Stimulated activated CD4-positive, alpha-beta T cell treated with anti-CD3 and anti-CD28 coated beads, TNF-alpha, amount 100 ng/mL, for 48 hours (primary cell): Measurements from ENCODE around the gene MUC5B.
"Not testable (repeated sequence)": the region's sequence is repeated elsewhere in the genome, so short reads cannot be mapped to it uniquely, and the experiment has no call there.

Source experiments
- DNase-seq, 3 donors: peaks; one replicate each; pipeline ENCODE4 v3.0.0-alpha.2; 2020; ENCODE audit warnings: low read depth in 3 of 3

MUC5B gene

DNA sequence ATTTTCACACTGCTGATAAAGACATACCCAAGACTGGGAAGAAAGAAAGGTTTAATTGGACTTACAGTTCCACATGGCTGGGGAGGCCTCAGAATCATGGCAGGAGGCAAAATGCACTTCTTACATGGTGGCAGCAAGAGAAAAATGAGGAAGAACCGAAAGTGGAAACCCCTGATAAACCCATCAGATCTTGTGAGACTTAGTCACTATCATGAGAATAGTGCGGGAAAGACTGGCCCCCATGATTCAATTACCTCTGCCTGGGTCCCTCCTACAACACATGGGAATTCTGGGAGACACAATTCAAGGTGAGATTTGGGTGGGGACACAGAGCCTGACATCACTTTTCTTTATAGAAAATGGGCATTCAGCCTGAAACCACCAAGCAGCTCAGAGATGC is 44.1 kb downstream of the MUC5B start:
- DNase-seq = not testable (repeated sequence)

DNA sequence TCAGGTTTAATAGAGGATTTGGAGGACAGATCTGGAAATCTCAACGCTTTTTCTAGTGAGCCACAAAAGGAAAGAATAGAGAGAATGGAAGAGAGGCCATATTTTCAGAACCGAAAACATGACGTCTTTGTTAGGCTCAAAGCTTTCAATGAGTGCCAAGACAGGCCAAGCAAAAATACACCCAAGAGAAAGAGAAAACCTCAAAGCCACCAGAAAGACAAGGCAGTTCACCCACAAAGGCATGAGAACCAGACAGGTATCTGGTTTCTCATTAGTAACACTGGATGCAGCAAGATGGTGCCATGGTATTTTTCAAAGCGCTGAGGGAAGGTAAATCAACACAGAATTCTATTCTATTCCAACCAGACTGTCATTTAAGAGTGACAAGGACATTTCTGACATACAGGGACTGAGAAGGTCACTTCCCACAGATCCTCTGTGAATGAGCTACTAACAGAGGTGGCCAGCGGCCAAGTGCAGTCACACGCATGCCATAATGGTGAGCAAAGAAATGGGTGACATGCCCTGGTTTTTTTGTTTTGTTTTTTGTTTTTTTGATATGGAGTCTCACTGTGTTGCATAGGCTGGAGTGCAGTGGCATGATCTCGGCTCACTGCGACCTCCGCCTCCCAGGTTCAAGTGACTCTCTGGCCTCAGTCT is 44.7 kb downstream of the MUC5B start:
- DNase-seq = no peak

DNA sequence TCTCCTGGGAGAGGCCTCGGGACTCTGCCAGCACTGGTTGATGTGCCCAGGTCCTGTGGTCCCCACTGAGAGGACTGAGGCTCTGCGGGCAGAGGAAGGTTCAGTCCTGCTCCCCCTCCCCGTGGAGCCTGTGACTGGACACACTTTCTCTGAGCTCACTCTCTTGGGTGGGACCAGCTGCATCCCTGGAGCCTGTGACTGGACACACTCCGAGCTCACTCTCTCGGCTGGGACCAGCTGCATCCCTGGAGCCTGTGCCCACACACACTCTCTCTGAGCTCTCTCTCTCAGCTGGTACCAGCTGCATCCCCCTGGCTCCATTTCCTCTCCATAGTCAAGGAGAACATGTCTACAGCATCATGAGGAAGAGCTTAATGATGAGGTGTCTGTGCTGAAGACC is 47.1 kb downstream of the MUC5B start:
- no peak for DNase-seq

DNA sequence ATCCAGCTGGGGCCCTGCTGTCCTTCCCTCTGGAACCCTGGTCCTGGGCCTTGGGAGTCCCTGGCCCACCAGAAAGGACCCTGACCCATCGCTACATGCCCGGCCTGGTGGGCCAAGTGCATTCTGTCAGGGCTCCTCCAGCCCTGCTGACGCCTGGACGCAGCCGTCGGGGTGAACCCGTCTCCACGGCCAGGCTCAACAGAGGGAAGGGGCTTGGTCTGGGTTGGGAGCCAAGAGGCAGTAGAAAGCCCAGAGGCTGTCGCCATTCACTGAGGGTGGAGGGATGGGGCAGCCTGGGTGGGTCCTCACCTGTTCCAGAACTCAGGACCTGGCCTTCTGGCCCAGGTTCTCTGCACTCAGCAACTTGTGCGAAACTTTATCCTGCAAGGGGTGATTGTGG is 47.6 kb downstream of the MUC5B start:
- no peak for DNase-seq

DNA sequence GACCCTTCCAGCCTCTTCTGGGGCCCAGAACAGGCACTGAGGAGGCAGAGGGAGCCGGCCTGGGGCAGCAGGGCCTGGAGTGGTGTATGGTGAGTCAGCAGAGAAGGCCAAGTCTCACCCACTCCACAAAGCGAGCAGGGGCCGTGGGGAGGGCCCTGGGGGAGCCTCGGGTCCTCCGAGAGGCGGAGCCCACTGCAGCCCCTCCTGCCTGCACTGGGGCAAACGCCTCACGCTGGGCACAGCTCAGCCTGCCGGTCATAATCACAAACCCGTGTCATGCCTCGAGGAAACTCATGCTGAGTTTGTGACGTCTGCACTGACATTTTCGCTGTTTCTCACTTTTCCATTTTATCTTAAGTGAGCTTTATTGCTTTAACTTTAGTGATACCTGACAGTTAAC is 48.1 kb downstream of the MUC5B start:
- no peak for DNase-seq

DNA sequence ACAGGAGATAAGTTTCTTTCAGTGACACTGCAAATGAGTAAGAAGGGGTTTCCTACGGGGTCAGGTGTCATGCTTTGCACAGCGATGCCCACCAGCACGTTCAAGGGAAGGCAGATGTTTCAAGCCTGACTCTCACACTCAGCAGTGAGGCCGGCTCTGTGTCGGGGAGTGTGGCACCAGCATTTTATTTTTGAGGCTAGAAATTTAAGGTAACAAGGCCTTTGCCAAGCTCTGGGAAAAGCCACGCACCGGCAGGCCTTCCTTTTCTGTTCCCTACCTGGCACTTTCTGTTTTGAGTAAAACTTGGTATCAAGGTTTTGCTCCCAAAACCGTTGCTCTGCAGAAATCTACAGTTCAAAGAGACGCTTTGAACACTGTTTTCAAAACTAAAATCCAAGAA is 48.5 kb downstream of the MUC5B start:
- no peak for DNase-seq

DNA sequence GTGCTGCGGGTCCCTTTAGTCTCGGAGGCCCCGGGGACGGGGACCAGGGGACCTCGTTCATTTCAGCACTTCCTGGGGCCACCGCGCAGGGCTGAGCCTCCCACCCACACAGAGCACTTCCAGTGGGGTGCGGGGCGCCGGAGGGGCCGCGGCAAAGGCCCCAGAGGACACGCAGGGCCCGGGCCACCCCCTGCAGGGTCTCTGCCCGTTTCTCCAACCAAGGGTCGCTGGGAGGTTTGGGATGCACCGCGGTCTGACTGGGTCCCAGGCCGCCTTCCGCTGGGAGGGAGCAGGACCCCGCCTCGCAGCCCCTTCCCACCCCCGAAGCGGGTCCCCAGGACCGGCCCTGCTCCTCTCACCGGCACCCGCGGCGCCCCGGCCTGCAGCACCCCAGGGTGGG is 49.1 kb downstream of the MUC5B start:
- DNase-seq = no peak

DNA sequence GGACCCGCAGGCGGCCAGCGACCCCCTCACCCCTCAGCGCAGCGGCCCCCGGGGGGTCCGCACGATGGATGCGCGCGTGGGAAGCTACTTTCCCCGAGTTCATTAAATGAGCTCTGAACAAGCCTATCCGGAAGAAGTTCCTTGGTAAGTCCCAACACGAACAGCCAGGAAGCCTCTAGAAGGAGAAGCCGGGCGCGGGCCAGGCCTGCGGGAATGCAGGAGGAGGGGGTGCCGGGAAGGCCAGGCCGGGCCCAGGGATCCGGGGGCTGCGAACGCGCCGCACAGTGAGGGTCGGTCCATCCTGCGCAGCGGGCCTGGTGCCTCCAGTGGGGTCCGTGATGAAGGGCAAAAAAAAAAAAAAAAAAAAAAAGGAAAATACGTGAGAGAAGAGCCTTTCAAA is 49.7 kb downstream of the MUC5B start:
- no peak for DNase-seq

DNA sequence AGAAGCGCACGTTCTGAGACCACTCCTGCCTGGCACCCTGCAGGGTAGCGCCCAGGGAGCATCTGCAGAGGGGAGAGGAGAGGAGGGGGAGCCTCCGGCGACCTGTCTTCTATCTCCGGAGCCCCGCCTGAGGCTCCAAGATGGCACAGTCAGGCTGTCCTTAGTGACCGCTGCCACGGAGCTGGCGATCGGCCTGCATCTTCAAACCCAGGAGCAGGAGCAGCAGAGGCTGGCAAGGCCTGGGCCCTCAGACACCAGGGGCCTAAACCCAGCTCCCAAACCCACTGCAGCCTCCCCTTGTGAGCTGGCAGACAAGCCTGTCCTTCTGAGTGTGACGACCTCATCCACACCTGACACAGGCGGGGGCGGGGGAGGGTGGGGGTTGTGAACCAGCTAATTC is 51.6 kb downstream of the MUC5B start:
- DNase-seq = no peak

DNA sequence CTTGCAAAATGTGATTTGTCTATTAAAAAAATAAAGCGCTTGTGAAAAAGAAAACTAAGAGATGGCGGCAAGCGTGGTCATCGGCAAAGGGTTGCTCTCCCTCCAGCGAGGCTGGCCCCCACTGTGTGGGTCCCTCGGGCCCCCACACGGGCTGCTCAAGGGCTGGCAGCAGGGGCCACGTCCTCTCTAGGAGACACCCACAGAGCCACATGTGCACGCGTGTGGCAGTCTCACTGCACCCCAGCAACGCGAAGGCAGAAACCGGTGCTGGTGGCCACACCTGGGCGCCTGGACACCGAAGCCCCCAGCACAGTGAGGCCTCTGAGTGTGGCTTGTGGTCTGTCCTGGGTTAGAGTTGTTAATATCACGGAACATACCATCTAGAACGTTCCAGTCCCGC is 52.2 kb downstream of the MUC5B start:
- no peak for DNase-seq

DNA sequence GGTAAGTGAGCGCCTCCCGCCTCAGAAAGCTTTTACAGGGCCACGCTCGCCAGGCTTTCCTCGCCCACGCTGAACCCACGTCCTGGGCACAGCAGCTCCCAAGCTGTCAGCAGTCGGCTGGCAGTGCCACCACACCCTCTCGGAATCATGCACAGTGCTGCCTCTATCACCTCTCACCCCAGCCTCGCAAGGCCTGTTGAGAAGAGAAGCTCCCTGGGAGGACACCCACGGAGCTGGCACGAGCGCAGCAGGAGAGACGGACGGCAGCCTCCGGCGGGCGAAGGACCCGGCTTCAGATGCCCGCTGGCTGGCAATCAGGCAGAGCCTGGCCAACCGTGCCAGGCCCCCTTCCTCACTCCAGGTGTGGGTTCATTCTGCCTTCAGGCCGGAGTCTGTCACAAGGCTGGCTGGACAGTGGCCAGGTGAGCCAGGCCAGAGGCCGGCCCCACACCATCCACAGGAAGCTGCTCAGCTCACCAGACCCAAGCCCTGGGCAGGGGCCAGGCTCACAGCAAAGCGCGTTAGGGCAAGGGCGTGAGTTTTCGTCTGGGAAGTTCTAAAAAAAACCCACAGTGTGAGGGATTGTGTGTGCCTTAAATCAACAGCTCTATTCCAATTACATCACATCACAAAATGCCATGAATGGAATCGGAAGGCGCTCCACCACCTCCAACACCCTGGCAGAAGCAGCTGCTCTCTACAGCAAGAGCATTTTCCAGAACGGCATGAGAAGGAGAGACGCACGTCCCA is 53.4 kb downstream of the MUC5B start:
- no peak for DNase-seq

DNA sequence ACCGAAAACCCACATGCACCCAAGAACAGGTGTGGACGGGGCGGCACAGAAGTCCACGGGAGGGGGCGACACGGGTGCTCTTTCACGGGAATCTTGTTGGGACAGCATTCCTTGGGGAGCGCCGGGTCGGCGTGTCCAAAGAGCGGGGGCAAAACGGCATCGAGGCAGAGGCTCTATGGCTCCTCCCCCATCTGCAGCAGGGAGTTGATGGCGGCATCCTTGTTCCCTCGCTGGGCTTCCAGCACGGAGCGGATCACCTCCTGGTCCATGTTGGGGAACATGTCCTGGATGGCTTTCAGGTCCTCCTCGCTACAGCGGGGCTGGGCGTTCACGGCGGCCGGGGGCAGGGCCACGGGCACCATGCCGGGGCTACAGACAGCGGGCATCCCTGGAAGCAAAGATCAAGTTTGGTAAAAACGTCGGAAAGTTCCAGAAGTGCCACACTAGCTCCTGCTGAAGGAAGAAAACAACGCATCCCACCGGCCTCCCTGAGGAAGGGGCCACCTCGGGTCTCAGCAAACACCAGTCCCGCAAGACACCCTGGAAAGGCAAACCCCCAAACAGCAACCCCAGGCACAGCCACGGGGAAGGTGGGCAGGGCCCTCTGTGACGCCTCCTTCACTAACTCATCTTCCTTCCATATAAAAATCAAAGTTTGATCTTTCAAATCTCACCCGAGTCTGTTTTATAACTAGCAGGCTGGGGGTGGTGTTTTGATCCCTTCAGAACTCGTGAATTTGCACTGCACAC is 54.2 kb downstream of the MUC5B start:
- DNase-seq = no peak

DNA sequence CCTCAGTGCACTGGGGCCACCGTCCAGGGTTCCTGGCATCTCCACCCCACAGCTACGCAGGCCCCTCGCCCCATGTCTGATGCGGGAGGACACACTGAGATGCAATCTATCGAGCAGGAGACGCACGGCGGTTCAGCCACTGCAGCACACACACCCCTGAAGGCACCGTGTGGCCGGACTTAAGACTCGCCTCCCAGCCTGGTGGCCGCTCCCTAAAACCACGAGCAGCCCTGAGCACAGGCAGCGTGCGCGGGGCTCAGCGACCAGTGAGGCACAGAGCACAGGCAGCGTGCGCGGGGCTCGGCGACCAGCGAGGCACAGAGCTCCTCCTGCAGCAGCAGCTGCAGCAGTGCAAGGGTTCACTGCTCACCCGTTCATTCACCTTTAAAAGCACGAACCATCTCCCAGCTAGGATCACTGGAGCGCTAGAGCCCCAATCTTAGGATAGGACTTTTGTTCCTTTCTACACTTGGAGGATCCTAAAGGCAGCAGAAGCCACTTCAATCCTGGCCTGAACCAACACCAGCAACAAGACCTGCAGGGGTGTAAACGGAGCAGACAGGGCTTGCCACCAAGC is 55.2 kb downstream of the MUC5B start:
- no peak for DNase-seq

DNA sequence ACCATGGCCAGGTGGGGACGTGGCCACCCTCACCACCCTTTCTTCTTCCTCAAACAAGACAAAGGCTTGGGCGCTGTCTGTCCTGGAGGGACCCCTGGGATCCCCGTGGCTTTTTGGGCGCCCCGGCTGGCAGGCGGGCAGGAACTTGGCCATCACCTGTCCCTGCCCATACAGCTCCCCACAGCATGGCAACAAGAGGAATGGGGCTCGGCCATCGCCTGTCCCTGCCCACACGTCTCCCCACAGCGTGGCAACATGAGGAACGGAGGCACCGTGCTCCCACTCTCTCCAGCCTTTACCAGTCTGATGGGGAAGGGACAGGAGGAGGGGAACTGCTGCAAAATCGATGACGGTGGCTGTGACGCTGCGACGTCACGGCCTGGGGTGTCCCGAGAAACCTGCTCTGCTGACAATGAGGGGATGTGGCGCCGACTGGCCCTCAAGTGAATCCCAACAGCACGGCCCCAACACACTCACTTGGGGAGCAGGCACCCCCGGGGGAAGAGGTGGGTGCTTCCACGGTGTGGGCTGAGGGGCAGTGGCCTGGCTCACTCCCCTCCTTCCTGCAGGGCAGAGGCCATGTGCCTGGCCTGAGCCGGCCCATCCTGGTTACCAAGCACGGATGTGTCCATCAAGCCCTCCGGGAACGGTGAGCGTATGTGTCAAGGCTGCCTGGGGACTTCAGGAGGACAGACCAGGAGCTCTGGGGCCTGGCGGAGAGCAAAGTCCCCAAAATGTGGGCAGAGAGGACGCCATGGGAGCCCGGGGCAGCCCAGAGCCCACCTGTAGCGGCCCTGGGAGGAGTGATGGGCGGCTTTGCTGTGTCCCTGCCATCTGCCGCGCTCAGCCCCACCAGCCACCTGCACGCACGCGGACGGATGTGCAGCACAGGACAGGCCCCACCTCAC is 56.2 kb downstream of the MUC5B start:
- no peak for DNase-seq

DNA sequence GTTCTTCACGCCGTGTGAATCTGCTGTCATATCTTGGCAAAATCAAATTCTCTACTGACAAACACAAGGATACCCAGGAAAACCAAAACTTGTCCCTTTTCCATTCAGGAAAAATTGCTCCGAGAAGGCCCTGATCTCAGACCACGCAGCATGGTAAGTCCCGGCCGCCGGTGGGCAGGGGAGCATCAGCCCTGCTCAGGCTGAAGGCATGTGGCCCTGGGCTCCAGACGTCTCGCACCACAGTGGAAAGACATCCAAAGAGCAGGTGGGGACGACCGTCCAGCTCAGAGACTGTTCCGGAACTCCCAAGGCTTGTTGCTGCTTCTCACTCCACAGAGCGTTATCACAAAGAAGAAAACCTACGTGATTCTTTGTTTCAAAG is 56.8 kb downstream of the MUC5B start:
- no peak for DNase-seq

DNA sequence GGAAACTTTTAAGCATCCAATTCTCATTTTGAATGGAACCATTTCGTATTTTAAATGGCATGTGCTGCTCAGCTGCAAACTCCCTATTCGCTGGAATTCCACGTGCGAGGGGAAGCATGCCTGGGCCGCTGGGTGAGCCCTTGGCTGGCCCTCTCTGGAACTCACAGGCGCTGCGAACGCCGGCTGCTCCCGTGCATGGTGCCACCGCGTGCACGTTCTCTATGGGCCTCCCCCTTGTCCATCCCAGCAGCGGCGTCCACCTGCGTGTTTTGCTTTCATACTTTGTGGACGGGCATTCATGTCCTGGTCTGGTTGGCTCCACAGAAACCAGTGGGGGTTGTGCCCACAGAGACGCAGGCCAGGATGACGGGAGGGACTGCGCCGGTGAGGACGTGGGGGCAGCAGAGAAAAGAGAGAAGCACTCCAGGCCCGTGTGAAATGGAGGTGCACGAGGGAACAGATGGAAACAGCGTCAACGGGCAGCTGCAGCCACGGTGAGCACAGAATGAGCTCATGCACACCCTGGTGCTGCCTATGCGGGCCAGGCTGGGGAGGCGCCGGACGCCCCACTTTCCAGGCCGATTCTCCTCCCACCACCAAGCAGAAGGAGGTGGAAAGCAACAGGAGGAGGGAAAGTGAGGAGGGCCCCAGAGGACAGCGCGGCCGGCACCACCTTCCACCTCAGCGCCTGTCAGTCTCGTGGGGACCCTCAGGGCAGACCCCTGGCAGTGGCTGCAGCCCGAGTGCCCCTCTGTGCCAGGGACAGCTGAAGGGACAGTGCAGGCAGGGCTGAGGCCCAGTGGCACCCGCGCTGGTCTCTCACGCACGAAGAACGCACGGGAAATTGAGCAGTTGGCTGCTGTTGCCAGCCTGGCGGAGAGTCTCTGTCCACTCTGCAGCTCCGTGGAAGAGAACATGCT is 57.5 kb downstream of the MUC5B start:
- DNase-seq = no peak

DNA sequence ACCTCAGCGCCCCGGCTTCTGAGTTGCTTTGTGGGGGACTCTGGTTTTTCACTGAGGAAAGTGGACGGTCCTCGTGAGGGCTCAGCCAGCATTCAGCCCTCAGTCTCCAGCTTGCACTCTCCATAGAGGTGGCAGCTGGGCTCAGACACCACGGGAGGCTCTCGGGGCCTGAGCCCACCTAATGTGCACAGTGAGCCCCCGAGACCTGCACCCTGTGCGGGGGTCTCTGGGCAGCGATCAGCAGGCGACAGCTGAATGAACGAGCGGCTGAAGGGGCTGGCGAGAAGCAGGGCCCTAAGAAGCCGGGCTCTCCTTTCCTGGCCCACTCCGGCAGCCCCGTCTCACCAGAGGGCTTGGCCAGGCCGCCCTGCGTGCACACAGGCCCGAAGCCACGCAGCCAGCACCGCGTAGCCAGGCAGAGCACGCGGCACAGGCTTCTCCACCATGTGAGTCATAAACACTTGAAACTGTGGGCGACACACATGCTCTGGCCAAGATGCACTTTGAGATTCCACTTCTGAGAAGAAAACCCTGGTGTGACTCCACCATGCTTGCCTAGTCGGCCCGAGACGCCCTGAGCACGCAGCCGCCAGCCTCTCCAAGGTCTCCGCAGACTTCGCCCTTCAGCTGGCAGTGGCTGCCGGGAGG is 58.6 kb downstream of the MUC5B start:
- DNase-seq = no peak

DNA sequence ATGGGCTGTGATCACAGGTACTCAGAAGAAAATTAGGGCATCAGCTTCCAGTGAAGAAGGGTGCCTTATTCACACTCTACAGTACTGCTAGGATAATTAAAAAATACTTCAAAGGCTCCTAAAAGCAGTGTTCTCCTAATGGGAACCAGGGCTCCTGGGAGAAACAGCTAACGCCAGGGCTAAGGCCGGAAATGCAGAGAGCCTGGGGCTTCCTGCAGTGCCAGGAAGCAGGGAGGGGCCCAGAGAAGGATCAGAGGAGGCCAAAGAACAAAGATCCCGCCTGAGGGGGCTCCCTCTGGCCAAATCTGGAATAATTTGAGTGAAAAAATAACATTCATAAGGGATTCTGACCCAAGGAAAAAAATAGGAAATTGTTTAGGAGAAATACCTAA is 59.1 kb downstream of the MUC5B start:
- no peak for DNase-seq

DNA sequence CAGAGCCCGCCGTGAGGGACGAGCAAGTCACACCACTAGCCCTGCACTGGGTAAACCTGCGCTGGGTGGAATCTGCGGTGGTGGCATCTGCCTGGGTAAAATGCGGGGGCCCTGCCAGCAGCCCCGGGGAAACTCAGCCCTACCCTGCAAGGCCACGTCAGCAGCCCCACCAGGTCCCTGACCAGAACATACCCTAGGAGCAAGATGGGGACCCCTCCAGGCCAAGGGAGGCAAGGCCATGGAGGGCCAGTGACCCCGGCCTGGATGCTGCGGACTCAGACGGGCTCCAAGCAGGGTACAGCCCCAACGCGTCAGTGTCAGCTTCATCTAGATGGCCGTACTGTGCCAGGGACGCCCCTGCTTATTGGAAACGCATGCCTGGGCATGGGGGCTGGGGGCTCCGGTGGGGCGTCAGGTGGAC is 60.2 kb downstream of the MUC5B start:
- no peak for DNase-seq

DNA sequence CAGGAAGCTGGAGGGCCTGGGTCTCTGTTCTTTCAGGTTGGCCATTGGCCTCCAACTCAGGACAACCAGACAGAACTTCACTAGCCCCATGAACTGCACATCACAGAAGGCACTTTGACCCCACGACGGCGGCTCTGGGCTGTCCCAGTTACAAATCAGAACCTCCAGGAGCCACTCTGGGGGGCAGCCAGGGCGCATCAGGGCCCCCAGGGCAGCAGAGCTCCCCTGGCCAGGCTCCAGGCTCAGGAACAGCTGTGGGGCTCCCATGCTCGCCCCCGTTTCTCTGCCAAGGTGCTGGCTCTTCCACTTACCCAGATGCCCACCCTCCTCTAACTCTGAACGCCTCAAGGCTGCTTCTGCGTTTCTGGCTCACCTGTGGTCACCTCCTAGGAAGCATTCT is 61.0 kb downstream of the MUC5B start:
- no peak for DNase-seq
